ENCODE results near the gene C5orf47.

The C5orf47 gene

GRCh38 chr5:174045470-174046025, 56.6 kb downstream of the C5orf47 start, which contains the start of gene NSG2:
NSG2 (plus strand) TSS chr5:174045706; CDS start chr5:174046756, 1,050 bp downstream.
- peak; percentile 38 for DNase-seq

- DNase-seq, result no peak
These were observed 57.6 kb downstream of the C5orf47 start for GRCh38 chr5:174046558-174046957.

DNA sequence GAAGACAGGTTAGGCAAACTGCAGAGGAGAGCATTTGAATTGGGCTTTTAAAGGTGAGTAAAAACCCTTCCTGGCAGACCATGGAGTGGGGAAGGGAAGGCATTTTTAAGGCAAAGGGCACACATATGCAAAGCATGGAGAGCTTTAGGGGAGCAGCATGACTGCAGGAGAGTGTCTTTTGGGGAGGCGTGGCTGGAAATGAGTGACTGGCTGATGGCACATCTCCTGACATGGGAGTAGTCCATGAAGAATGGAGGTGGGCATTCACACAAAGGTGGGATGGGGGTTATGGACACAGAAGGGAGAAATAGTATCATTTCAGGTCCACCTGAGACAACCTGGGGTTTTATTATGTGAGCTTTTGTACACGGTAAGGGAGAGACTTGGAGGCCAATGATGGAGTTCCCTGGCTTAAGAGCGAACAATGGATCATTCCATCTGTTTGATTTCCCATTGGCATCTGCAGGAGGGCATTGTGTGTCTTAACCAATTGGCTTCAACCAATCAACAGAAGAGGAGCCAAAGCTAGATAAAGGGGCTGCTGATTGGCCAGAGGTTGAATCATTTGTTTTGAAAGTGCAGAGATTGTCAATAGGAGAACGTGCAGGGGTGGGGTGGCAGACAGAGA, 58.6 kb downstream of the C5orf47 start:
- DNase-seq, result no peak

- no peak for DNase-seq
These were observed 63.7 kb downstream of the C5orf47 start for GRCh38 chr5:174052636-174053035.

- no peak for DNase-seq
These were observed 64.9 kb downstream of the C5orf47 start for GRCh38 chr5:174053905-174054304.
